HG02642 (cell line): Measurements from ENCODE around the gene NOBOX.
A peak's percentile ranks its signal among the peaks of the same experiment; 100 is the strongest.
"Not testable (repeated sequence)": the region's sequence is repeated elsewhere in the genome, so short reads cannot be mapped to it uniquely, and the experiment has no call there.

Experiments
- ATAC-seq: cut with Tn5 transposase; IDR thresholded peaks from one replicate; pipeline ENCODE4 v1.9.1; 2021; ENCODE audit warnings: mild to moderate bottlenecking; ENCODE audit not compliant: unreplicated experiment, poor library complexity

The NOBOX gene

DNA sequence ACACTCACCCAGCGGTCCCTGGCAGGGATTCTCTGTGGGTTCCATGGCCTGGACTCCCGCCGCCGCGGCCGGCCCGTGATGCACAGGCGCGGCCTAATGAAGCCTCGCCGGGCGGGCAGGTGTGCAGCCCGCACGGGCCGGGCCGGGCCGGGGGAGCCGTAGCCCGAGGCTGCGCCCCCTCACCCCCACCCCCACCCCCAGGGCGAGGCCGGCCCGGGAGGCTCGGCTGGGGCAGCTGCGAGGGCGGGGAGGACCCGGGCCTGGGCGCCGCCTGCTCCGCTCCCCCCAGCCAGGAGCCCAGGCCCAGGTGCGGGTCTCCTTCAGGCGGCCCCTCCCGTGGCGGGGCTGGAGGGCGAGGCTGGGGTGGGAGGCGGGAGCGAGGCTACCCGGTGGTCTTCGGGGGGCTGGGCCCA is at the start of gene NOBOX:
Gene NOBOX, minus strand, starts transcription at position 45 of the 413 bp plus-strand sequence.
- ATAC-seq, result no peak

GRCh38 chr7:144452064-144452463 is 48.6 kb upstream of the NOBOX start:
- ATAC-seq, result no peak

DNA sequence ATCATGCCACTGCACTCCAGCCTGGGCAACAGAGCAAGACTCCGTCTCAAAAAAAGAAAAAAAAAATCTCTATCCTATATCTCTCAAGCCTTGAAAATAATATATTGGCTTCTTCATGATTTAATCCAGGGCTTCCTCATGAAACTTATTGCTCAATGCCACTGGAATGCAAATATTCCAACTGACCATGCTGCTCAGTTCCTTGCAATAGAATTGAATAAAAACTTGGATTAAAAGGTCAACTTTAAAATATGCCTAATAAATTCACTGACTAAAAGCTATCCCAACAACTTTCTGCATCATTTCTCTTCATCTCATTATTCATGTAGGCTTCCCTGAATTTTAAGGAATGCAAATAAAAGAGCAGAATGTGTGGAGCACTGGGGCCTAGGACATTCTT is 42.1 kb upstream of the NOBOX start:
- ATAC-seq, result no peak

- no peak for ATAC-seq
These were observed 36.3 kb upstream of the NOBOX start for GRCh38 chr7:144439717-144440205.

GRCh38 chr7:144438759-144439158 is 35.3 kb upstream of the NOBOX start:
- ATAC-seq, result no peak

- peak; percentile 84 for ATAC-seq
These were observed 34.1 kb upstream of the NOBOX start for GRCh38 chr7:144437370-144438191.

- no peak for ATAC-seq
These were observed 33.0 kb upstream of the NOBOX start for GRCh38 chr7:144436500-144436899.

DNA sequence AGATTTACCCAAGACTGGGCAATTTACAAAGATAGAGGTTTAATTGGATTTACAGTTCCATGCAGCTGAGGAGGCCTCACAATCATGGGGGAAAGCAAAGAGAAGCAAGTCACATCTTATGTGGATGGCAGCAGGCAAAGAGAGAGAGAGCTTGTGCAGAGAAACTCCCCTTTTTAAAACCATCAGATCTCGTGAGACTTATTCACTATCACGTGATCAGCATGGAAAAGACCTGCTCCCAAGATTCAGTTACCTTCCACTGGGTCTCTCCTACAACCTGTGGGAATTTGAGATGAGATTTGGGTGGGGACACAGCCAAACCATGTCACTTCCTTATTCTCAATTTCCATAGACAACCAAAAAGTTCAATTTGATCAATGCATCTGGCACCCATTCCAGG is 24.9 kb upstream of the NOBOX start:
- ATAC-seq, result no peak

- not testable (repeated sequence) for ATAC-seq
These were observed 24.0 kb upstream of the NOBOX start for GRCh38 chr7:144427539-144427938.

- ATAC-seq, result not testable (repeated sequence)
These were observed 15.4 kb upstream of the NOBOX start for GRCh38 chr7:144418931-144419330.

GRCh38 chr7:144416341-144416740 is 12.8 kb upstream of the NOBOX start:
- ATAC-seq, result no peak

GRCh38 chr7:144415858-144416257 is 12.4 kb upstream of the NOBOX start:
- no peak for ATAC-seq

DNA sequence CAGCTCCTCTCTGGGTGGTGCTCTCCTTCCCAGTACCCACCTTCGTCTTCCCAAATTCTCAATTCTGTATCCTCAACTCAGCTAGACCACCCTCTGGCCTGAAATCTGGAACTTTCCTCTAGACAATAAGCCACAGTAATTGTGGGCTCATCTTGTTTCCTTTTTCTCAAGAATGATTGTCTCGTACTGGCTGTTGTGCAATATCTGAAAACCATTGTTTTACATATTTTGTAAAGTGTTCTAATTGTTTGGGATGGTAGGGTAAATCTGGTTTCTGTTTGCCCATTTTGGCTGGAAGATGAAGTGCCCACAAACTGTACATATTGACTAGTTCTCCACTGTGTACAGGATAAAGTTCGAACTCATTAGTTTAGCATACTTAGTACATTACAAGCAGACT is 11.3 kb upstream of the NOBOX start:
- no peak for ATAC-seq

DNA sequence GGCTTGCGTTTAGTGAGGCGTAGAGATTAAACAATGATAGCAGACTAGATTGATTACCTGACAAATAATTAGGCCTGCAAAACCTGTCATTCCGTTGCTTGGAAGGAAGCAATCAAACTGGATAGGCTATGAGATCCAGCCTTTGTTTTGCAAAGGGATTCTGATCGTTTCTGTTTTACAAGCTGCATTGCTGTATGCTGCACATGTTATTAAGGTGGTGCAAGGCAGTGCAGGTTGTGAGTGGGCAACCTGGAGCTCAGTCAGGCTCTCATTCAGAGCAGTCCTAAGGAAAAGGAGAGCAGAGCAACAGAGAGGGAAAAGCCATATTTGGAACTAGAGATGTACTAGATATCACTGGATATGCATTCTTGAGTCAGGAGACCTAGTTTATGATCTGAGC is 6.9 kb upstream of the NOBOX start:
- ATAC-seq, result no peak

DNA sequence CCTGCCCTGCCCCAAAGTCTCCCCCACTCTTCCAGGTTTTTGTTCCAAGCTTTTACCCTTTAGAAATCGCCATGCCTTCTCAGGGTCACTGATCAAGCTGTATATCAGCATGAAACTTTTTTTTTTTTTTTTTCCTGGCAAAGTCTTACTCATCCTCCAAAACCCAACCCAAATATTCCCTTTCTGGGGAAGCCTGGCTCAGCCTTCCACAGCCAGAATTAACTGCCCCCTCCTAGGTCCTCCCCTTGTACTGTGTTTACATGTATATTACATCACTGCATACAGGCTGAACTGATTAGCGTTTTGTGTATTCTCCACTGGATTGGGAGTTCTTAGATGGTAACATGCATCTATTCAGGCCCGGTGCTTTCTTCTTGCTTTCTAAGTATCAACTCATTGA is 4.6 kb upstream of the NOBOX start:
- no peak for ATAC-seq

- no peak for ATAC-seq
These were observed 3.9 kb upstream of the NOBOX start for GRCh38 chr7:144407266-144407931.

- ATAC-seq, result no peak
These were observed 1.5 kb upstream of the NOBOX start for GRCh38 chr7:144404946-144405345.

DNA sequence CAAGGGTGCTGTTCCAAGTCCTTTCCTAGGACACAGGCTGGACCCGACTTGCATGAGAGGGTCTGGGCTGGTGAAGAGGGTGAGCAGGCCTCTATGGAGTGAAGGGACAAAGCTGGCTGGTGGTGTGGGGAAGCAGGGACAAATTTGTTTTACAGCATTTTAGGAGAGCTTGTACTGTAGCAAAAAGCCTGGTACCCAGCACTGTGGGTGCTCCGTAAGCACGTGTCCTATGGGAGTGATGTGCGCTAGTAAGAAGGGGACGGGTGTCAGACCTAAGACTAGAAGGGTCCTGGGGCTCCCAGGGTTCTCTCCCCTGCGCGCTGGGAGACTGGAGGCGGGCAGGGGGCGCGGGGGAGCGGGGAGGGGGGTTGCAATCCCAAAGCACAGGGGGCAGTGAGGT is 391 bp downstream of the NOBOX start:
- no peak for ATAC-seq

GRCh38 chr7:144401490-144401889 is 2.0 kb downstream of the NOBOX start:
- no peak for ATAC-seq

DNA sequence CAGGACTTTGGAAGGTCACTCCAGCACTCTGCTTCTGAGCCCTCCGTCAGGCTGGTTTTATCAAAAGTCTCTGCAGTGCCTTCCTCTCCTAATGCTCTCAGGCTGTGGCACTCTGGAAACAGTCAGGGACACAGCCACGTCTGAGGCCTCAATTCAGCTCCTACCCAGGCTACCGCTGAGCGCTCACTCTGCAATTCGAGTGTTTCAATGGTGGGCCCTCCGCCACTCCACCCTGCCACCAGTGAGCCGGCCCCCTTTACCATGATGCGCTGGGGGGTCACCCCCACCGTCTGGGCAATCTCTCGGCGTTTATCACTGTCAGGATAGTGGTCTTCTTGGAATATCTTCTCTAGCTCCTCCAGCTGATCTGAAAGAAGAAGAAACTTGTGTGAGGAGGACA is 3.5 kb downstream of the NOBOX start:
- no peak for ATAC-seq

DNA sequence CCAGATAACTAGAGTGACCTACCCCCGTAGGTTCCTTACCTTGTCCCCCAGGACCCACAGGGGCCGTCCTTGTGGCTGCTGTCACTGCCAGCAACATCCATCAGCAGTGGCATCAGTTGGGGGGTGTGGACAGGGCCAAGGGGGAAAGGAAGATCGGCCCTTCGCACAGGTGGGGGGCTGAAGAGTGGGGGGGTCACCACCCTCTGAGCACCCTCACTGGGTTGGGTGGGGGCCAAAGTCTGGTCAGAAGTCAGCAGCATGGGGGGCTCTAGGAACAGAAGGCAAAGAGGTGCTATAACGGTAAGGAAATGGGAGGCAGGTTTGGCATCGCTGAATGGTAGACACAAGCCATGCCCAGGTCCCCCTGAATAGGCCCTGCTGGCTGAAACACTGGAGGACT is 4.6 kb downstream of the NOBOX start:
- ATAC-seq, result no peak

- ATAC-seq, result no peak
These were observed 5.2 kb downstream of the NOBOX start for GRCh38 chr7:144398291-144398690.
